GM21529 (cell line): Measurements from ENCODE around the gene GINS2.
A peak's percentile ranks its signal among the peaks of the same experiment; 100 is the strongest.

Experiments used
- ATAC-seq: cut with Tn5 transposase; IDR thresholded peaks from one replicate; pipeline ENCODE4 v1.9.1; 2021; ENCODE audit not compliant: unreplicated experiment

The GINS2 gene

GRCh38 chr16:85668676-85669424 is 19.9 kb downstream of the GINS2 start:
- no peak for ATAC-seq

- ATAC-seq, result no peak
Measured at GRCh38 chr16:85667841-85668413, 20.8 kb downstream of the GINS2 start.

- ATAC-seq, result no peak
Measured at GRCh38 chr16:85667261-85667660, 21.5 kb downstream of the GINS2 start.

- no peak for ATAC-seq
Measured at GRCh38 chr16:85665929-85666328, 22.8 kb downstream of the GINS2 start.

- ATAC-seq, result no peak
Measured at GRCh38 chr16:85665373-85665740, 23.4 kb downstream of the GINS2 start.

GRCh38 chr16:85664580-85665372 is 24.0 kb downstream of the GINS2 start:
- ATAC-seq, result no peak

- no peak for ATAC-seq
Measured at GRCh38 chr16:85663891-85664321, 24.8 kb downstream of the GINS2 start.

- no peak for ATAC-seq
Measured at GRCh38 chr16:85662976-85663830, 25.6 kb downstream of the GINS2 start.

- no peak for ATAC-seq
Measured at GRCh38 chr16:85662482-85662812, 26.3 kb downstream of the GINS2 start.

GRCh38 chr16:85661740-85662481 is 26.8 kb downstream of the GINS2 start:
- ATAC-seq, result no peak

- no peak for ATAC-seq
Measured at GRCh38 chr16:85660843-85661739, 27.7 kb downstream of the GINS2 start.

GRCh38 chr16:85659805-85660511 is 28.8 kb downstream of the GINS2 start:
- peak; percentile 55 for ATAC-seq

- no peak for ATAC-seq
Measured at GRCh38 chr16:85659336-85659735, 29.4 kb downstream of the GINS2 start.

- ATAC-seq, result no peak
Measured at GRCh38 chr16:85658504-85659326, 30.0 kb downstream of the GINS2 start.

- ATAC-seq, result no peak
Measured at GRCh38 chr16:85657996-85658395, 30.8 kb downstream of the GINS2 start.

- ATAC-seq, result no peak
Measured at GRCh38 chr16:85657267-85657650, 31.5 kb downstream of the GINS2 start.

- ATAC-seq, result no peak
Measured at GRCh38 chr16:85656351-85657266, 32.1 kb downstream of the GINS2 start.
